Gastroesophageal sphincter (tissue), 3 donors: ENCODE data around the gene IL15.

Experiments
- CTCF ChIP-seq, 4 experiments: fragments of 200-600 bp in 2 of 4; fragments of 450-650 bp in 2 of 4; sonication (generic) in 1 of 4; IDR thresholded peaks; one replicate each; pipeline ENCODE4 v1.5.1; 2017 to 2019; ENCODE audit warnings: antibody characterized with exemption in 4 of 4, mild to moderate bottlenecking in 2 of 4, moderate library complexity in 2 of 4
- EP300 ChIP-seq: sonication (generic); formaldehyde crosslinking; IDR thresholded peaks from one replicate; pipeline ENCODE4 v1.6.1; 2017; ENCODE audit warnings: antibody characterized with exemption, mild to moderate bottlenecking
- POLR2A ChIP-seq, 2 donors: fragments of 450-650 bp; IDR thresholded peaks; one replicate each; pipeline ENCODE4 v1.6.1; 2017; ENCODE audit warnings: antibody characterized with exemption in 2 of 2, mild to moderate bottlenecking in 2 of 2, moderate library complexity in 1 of 2
- POLR2AphosphoS5 ChIP-seq: sonication (generic); formaldehyde crosslinking; IDR thresholded peaks from one replicate; pipeline ENCODE4 v1.6.1; 2017; ENCODE audit warnings: antibody characterized with exemption

- TF ChIP-seq CTCF (IDR thresholded peaks at IDR 0.05) = no peak
- TF ChIP-seq POLR2A (IDR thresholded peaks at IDR 0.05) = no peak
- TF ChIP-seq EP300 = no peak
- TF ChIP-seq POLR2AphosphoS5 = no peak
Measured at GRCh38 chr4:141724646-141725045, 88.3 kb downstream of the IL15 start.
